ENCODE data around the gene UBAP2.
A peak's percentile ranks its signal among the peaks of the same experiment; 100 is the strongest.

Gene UBAP2

GRCh38 chr9:34048727-34049629 is at the start of gene UBAP2:
Gene UBAP2, minus strand, starts transcription at chr9:34048887. Its CDS starts 31,739 bp downstream, at chr9:34017148.
- peak; percentile 99 for DNase-seq (ENCODE audit: low spot score)

GRCh38 chr9:34098307-34098706 is 49.6 kb upstream of the UBAP2 start:
- no peak for DNase-seq (ENCODE audit: low spot score)

- DNase-seq (ENCODE audit: low spot score) = no peak
Measured at GRCh38 chr9:34097865-34098264, 49.2 kb upstream of the UBAP2 start.

- DNase-seq (ENCODE audit: low spot score) = no peak
Measured at GRCh38 chr9:34096751-34097150, 48.1 kb upstream of the UBAP2 start.

- no peak for DNase-seq (ENCODE audit: low spot score)
Measured at GRCh38 chr9:34093578-34093977, 44.9 kb upstream of the UBAP2 start.

GRCh38 chr9:34089311-34089710 is 40.6 kb upstream of the UBAP2 start:
- DNase-seq (ENCODE audit: low spot score) = peak; percentile 35

- no peak for DNase-seq (ENCODE audit: low spot score)
Measured at GRCh38 chr9:34087370-34087769, 38.7 kb upstream of the UBAP2 start.

GRCh38 chr9:34086864-34087263 is 38.2 kb upstream of the UBAP2 start:
- DNase-seq (ENCODE audit: low spot score) = peak; percentile 34

- peak; percentile 52 for DNase-seq (ENCODE audit: low spot score)
Measured at GRCh38 chr9:34085581-34086500, 37.2 kb upstream of the UBAP2 start.

- peak; percentile 85 for DNase-seq (ENCODE audit: low spot score)
Measured at GRCh38 chr9:34084562-34084961, 35.9 kb upstream of the UBAP2 start.

- no peak for DNase-seq (ENCODE audit: low spot score)
Measured at GRCh38 chr9:34079181-34079580, 30.5 kb upstream of the UBAP2 start.

GRCh38 chr9:34072868-34073590 is 24.3 kb upstream of the UBAP2 start:
- DNase-seq (ENCODE audit: low spot score) = no peak

- DNase-seq (ENCODE audit: low spot score) = no peak
Measured at GRCh38 chr9:34072410-34072809, 23.7 kb upstream of the UBAP2 start.

- no peak for DNase-seq (ENCODE audit: low spot score)
Measured at GRCh38 chr9:34070606-34071324, 22.1 kb upstream of the UBAP2 start.

- no peak for DNase-seq (ENCODE audit: low spot score)
Measured at GRCh38 chr9:34069831-34070230, 21.1 kb upstream of the UBAP2 start.

- no peak for DNase-seq (ENCODE audit: low spot score)
Measured at GRCh38 chr9:34065541-34065940, 16.9 kb upstream of the UBAP2 start.

GRCh38 chr9:34059954-34060353 is 11.3 kb upstream of the UBAP2 start:
- no peak for DNase-seq (ENCODE audit: low spot score)

- no peak for DNase-seq (ENCODE audit: low spot score)
Measured at GRCh38 chr9:34059281-34059680, 10.6 kb upstream of the UBAP2 start.

GRCh38 chr9:34049630-34050384 is 1.1 kb upstream of the UBAP2 start:
- DNase-seq (ENCODE audit: low spot score) = no peak

- no peak for DNase-seq (ENCODE audit: low spot score)
Measured at GRCh38 chr9:34047864-34048726, 592 bp downstream of the UBAP2 start.
